Astrocyte of the hippocampus (primary cell): ENCODE measurements around the gene VPS45.
"Not testable (repeated sequence)": the region's sequence is repeated elsewhere in the genome, so short reads cannot be mapped to it uniquely, and the experiment has no call there.

Experiments used
- DNase-seq: peaks from one replicate; pipeline ENCODE4 v3.0.0; 2011; ENCODE audit warnings: low read depth, low spot score

Gene VPS45, protein sequence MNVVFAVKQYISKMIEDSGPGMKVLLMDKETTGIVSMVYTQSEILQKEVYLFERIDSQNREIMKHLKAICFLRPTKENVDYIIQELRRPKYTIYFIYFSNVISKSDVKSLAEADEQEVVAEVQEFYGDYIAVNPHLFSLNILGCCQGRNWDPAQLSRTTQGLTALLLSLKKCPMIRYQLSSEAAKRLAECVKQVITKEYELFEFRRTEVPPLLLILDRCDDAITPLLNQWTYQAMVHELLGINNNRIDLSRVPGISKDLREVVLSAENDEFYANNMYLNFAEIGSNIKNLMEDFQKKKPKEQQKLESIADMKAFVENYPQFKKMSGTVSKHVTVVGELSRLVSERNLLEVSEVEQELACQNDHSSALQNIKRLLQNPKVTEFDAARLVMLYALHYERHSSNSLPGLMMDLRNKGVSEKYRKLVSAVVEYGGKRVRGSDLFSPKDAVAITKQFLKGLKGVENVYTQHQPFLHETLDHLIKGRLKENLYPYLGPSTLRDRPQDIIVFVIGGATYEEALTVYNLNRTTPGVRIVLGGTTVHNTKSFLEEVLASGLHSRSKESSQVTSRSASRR

DNA sequence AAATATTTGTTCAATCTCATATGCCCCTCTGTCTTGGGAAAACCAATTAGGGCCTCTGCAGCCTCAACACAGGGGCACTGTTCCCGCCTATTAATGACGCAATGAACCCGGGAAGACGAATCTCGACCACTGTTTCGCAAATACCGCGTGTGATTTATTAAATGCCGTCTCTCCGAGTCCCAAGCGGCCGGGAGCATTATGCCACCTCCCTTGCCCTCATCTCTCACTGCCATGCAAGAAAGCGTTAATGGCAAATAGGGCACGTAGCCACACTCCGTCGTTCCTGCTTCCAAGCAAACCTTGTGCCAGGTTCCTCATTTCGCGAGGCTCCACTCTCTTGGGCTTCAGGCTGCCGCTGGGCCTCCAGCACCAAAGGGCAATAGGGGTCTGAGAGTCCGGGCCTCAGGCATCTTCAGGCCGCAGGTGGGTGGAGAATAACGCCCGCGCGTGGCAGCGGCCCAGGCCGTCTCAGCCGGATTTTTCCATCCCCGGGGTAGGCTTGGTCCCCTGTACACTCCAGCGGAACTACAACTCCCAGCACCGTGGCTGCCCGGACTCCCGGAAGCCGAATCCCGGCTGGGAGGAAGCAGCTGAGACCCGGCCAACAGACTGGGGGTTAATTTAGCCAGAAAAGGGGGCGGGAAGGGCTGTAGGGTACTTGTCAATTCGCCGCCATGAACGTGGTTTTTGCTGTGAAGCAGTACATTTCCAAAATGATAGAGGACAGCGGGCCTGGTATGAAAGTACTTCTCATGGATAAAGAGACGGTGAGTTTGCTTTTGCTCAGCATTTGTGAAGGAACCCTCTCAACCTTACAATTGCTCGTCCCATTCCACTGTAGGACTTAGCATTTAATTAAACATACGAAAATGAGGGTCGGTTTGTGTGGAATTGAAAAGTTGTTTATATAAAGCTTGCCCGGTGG is at the start of gene VPS45:
Gene VPS45 (plus strand): TSS at position 593 of the 925 bp plus-strand sequence. CDS start 82 bp downstream, at position 675.
- peak; percentile 95 for DNase-seq

- DNase-seq = no peak
Measured at GRCh38 chr1:150018165-150018564, 49.4 kb upstream of the VPS45 start.

GRCh38 chr1:150020711-150021110 is 46.9 kb upstream of the VPS45 start:
- no peak for DNase-seq

GRCh38 chr1:150021191-150021694 is 46.3 kb upstream of the VPS45 start:
- DNase-seq = no peak

DNA sequence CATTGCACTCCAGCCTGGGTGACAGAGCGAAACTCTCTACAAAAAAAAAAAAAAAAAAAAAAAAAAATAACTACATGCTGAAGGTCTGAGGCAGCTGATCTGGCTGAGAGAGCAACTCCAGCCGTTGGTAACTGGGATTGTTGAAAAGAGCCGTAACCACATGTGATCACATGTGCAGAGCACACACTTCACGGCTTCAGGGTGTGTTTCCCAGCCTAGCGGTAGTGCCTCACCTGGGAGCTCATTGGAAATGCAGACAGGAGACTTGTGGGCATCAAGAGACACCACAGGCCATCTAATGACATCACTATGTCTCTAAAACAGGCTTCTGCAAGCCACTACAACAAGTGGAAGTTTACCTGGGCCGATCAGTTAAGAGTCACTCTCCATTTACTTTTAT is 45.2 kb upstream of the VPS45 start:
- DNase-seq = no peak

- DNase-seq = no peak
Measured at GRCh38 chr1:150024156-150024555, 43.4 kb upstream of the VPS45 start.

DNA sequence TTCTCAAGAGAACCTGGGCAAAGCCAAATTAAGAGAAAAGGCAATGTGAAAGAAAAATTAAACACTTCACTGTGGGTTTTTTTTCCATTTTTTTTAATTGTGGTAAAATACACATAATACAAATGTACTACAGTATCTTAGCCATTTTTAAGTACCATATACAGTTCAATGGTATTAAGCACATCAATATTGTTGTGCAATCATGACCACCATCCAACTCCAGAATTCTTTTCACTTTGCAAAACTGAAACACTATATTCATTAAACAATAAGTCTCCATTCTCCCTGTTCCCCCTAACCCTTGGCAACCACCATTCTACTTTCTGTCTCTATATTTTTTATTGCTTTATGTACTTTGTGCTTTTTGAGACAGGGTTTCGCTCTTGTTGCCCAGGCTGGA is 39.3 kb upstream of the VPS45 start:
- DNase-seq = no peak

DNA sequence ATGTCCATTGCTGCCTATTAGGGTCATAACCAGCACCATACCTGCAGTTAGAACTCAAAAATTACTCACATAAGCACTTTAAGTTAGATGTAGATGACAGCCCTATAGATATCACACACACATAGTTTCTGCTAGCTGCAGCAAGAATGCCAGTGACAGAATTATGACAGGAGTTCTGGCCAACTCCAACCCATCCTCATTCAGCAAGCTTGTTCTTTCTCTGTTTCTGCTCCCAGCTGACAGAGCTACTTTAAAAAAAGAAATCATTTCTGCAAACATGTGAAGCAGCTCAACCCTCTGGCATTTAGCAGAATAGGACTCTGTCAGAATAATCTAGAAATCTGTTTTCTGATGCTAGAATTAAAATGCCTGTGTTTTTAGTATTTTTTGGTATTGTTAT is 33.2 kb upstream of the VPS45 start:
- DNase-seq = no peak

DNA sequence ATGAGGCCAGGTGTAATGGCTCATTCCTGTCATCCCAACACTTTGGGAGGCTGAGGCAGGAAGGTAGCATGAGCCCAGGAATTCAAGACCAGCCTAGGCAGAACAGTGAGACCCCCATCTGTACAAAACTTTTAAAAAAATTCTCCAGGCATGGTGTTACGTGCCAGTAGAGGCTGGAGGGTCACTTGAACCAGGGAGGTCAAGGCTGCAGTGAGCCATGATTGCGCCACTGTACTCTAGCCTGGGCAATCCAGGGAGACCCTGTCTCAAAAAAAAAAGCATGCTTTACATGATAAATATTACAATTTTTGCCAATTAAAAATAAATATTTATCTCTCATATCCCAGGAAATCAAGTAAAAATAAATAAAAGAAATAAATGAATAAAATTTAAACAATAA is 17.6 kb upstream of the VPS45 start:
- DNase-seq = no peak

DNA sequence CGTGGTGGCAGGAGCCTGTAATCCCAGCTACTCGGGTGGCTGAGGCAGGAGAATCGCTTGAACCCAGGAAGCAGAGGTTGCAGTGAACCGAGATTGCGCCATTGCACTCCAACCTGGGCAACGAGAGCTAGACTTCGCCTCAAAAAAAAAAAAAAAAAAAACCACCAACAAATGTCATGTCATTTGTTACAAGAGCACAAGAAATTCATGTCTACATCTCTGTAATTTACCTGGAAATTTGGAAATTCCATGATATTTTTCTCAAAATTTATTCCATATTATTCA is 16.5 kb upstream of the VPS45 start:
- no peak for DNase-seq

- DNase-seq = not testable (repeated sequence)
Measured at GRCh38 chr1:150051905-150052412, 15.6 kb upstream of the VPS45 start.

GRCh38 chr1:150053926-150054325 is 13.7 kb upstream of the VPS45 start:
- DNase-seq = no peak

DNA sequence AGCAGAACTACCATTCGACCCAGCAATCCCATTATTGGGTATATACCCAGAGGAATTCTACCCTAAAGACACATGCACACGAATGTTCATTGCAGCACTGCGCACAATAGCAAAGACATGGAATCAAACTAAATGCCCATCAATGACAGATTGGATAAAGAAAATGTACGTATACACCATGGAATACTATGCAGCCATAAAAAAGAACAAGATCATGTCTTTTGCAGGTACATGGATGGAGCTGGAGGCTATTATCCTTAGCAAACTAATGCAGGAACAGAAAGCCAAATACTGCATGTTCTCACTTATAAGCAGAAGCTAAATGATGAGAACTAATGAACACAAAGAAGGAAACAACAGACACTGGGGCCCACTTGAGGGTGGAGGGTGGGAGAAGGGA is 12.1 kb upstream of the VPS45 start:
- DNase-seq = not testable (repeated sequence)

DNA sequence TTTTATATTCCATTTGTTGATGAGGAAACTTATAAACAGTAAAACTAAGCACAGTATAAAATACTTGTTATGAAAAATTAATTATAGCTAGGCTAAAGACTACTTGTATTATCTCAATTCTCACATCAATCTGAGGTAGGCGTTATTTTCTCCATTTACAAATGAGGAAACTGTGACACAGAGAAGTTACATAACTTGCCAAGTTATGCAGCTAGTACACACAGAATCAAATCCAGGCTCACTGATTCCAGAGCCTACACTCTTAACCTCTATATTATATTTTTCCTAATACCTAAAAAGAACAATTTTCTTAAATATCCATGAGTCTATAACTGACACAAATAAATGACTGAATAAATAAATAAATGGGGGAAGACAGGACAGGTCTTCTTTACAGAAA is 11.2 kb upstream of the VPS45 start:
- DNase-seq = no peak

DNA sequence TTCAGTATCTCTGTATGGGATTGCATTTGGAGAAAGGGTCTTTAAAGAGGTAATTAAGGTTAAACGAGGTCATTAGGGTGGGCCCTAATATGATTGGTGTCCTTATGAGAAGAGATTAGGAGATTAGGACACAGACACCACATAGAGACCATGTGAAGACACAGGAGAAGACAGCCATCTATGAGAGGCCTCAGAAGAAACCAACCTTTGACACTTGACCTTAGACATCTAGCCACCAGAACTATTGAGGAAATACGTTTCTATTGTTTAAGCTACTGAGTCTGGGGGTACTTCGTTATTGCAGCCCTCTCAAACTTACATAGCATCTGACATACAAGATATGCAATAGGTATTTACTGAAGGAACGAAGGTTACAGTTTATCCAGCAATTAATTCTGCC is 7.3 kb upstream of the VPS45 start:
- no peak for DNase-seq

DNA sequence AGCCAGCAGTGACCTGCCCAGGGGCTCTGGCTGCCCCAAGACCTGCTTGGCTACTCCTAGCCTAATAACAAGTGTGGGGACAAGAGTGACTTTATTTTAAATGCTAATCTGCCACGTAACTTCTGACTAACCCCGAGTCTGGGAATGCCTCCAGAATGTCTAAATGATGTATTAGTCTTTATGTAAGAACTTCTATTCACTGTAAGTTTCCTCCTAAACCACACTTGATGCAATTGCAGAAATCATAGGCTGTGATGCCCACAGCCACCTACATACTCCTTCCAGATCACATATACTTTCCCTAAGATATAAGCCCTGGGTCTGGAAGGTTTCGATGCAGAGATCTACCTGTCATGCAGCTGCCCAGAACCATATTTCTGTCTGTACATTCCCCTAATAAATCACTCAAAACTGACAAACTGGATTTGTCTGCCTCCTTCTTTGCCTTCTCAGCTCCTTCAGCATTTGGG is 5.9 kb upstream of the VPS45 start:
- DNase-seq = peak; percentile 93

- no peak for DNase-seq
Measured at GRCh38 chr1:150062113-150062512, 5.5 kb upstream of the VPS45 start.

- peak; percentile 54 for DNase-seq
Measured at GRCh38 chr1:150065184-150065871, 2.2 kb upstream of the VPS45 start.

DNA sequence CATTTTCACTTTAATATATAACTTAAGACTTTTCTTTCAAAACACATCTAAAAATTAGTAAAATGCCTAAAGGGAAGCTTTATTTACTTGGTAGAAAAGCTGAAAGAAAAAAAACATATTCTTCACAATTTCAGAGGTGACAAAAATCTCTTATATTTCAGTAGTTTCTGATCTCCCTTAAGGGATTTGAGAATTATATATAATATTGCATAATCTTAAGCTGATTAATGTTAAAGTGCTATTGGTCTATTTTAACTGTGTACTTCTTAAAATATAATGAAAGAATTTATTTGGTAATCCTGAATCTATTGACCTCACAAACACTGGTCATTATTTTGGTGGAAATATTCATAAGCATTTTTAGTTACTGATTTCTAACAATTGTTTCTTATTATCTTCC is 1.2 kb upstream of the VPS45 start:
- no peak for DNase-seq

DNA sequence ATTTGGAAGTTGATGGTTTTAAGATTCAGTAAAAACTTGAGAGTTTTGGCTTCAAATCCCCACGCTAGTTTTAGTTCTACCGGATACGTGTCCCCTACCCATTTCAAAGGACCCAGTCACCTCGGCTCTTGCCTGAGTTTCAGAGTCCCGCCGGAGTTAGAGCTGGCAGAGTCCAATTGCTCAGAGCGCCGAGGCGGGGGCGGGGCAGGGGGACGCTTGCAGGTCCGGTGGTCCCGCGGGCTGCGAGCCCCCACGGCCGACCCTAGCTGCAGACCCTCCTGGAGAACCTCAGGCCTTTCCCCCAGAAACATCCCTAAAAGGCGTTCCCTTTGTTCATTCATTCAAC is 765 bp upstream of the VPS45 start:
- DNase-seq = no peak

DNA sequence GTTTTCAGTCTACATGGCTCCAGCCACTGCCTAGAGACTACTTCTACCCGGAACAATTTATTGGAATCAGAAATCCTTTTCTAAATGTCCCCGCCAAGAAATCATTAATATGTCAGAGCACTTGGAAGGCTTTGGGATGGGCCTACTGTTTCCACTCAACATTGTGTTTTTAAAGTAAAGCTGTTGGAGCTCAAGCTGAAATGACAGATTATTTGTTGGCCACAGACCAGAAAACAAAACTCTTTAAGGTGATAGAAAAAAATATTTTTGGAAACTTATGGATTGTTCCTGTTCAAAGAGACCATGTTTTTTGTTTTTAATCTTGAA is 496 bp downstream of the VPS45 start:
- DNase-seq = no peak

- no peak for DNase-seq
Measured at GRCh38 chr1:150069923-150070322, 2.3 kb downstream of the VPS45 start.
